HG02798 (cell line): ENCODE measurements around the gene HDDC3.

ENCODE experiments used
- ATAC-seq: cut with Tn5 transposase; IDR thresholded peaks from one replicate; pipeline ENCODE4 v1.9.1; 2021; ENCODE audit warnings: mild to moderate bottlenecking; ENCODE audit not compliant: unreplicated experiment, poor library complexity

Gene HDDC3

DNA sequence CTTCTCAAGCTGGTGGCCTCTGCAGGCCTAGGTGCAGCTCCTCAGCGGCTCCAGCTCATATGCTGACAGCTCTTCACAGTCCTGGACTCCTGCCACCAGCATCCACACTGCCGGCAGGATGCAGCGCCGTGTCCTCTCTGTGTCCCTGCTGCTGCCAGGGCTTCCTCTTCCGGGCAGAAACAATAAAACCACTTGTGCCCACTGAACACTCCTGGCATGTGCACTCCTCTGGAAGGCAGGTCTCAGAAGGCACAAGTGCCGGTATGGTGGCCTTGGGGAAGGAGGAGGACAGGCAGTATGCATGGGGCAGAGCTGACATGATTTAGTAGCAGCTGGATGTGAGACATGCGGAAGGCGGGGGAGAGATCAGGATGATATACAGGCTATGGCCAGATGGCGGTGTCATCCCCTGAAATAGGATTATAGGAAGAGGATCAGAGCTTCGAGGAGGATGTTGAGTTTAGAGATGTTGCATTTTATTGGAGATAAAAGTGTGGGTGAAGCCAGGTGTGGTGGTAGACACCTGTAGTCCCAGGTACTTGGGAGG, 36.7 kb downstream of the HDDC3 start:
- no peak for ATAC-seq

DNA sequence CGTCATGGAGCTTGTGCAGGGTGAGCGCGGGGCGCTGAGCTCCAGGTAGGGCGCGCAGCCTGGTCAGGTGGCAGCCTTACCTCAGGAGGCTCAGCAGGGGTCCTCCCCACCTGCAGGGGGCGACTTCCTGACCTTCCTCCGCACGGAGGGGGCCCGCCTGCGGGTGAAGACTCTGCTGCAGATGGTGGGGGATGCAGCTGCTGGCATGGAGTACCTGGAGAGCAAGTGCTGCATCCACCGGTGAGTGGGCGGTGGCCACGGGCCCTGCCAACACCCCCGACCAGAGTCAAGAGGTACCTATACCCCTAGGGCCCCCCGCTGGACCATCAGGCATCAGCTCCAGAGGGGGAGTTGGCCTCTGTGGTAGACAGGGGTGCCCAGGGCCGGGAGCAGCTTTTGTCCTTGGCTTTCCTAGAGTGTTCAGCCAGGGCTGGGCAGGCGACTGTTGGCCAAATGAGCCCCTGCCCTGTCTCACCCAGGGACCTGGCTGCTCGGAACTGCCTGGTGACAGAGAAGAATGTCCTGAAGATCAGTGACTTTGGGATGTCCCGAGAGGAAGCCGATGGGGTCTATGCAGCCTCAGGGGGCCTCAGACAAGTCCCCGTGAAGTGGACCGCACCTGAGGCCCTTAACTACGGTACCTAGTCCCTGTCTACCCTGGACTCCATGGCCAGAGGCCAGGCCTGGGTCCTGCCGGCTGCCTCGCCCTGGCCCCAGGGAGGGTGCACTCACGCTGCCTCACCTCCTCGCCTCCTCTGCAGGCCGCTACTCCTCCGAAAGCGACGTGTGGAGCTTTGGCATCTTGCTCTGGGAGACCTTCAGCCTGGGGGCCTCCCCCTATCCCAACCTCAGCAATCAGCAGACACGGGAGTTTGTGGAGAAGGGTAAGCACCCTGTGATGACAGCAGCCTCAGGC, 38.9 kb downstream of the HDDC3 start:
- ATAC-seq: no peak

DNA sequence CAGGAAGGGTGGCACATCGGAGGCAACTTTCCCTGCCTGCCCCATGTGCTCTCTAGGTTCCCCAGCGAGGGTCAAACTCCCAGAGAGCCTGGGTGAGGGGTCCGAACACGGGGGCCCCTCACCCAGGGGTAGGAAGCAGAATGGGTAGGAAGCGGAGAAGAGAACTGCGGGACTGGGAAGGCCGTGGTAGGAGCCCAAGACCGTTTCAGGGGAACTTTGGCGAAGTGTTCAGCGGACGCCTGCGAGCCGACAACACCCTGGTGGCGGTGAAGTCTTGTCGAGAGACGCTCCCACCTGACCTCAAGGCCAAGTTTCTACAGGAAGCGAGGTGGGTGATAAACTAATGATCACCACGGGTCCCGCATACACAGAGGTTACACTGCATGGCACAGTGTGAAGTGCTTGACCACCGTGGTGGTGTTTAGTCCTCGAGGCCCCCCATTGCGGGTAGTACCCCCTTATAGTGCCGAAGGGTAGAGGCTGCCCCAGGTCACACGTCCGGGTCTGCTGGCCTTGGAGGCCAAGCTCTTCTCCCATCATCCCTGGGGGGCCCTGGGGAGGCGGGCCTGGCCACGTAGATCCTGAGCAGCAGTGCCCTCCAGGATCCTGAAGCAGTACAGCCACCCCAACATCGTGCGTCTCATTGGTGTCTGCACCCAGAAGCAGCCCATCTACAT, 39.7 kb downstream of the HDDC3 start:
- no peak for ATAC-seq

DNA sequence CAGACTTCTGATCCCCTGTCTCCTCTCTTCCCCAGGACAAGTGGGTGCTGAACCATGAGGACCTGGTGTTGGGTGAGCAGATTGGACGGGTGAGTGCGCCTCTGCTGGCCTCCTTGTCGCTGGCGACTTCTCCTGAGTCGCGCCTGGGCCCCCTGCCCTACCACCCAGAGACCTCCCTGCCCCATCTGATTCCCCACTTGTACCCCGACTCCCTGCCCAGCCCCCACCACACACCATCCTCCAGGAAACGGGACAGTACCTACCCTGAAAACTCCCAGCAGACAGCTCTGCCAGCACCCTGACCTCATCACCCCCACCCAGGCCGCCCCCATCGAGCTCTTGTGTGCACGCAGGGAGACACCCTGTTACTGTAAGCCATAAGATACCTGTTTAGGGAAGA, 40.3 kb downstream of the HDDC3 start:
- ATAC-seq: no peak

DNA sequence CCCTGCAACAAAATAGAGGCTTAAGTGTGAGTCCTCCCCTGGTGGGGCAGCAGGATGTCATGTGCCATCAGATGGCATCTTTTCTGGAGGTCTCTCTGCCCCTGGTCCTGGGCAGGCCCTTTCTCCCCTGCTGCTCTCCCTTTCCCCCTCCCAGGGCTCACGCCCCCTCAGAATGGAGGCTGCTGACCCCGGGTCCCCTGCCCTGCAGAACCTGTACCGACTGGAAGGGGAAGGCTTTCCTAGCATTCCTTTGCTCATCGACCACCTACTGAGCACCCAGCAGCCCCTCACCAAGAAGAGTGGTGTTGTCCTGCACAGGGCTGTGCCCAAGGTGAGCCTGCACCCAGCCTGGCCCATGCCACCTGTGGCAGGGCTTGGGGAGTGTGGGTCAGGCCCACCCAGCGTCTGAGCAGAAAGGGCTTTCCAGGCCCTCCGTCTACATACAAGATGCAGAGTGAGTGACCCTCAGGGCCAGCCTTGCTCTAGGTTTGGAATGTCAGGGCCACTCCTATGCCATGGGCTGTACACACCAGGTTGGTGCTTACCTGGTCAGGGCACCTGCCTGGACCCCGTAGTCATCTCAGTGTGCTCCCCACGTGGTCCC, 40.9 kb downstream of the HDDC3 start:
- ATAC-seq: no peak

DNA sequence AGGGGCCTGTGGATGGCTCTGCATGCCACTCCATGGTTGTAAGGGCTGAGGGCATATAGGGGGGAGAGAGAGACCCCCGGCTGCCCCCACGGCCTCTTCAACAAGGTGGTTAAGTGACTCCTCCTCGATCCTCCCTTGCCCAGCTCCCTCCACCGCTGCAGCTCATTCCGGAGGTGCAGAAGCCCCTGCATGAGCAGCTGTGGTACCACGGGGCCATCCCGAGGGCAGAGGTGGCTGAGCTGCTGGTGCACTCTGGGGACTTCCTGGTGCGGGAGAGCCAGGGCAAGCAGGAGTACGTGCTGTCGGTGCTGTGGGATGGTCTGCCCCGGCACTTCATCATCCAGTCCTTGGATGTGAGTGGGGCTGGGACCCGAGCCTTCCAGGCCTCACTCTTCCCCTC, 41.5 kb downstream of the HDDC3 start:
- ATAC-seq: no peak

DNA sequence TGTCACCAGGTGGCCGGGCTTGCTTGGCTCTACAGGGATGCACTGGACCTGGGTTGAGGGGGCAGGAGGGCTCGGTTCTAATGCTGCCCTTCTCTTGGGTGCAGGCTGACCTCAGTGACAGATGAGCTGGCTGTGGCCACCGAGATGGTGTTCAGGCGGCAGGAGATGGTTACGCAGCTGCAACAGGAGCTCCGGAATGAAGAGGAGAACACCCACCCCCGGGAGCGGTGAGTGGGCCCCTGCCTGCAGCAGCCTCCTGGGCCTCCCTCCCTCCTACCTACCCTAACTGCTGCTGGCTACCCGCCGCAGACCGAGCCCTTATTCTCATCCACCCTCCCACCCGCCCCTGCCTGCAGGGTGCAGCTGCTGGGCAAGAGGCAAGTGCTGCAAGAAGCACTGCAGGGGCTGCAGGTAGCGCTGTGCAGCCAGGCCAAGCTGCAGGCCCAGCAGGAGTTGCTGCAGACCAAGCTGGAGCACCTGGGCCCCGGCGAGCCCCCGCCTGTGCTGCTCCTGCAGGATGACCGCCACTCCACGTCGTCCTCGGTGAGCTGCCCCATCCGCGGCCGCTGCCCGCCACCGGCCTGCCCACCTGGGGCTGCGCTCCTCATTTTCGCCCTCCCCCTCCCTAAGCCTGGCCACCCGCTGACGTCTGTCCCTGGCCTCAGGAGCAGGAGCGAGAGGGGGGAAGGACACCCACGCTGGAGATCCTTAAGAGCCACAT, 42.5 kb downstream of the HDDC3 start:
- ATAC-seq: no peak

DNA sequence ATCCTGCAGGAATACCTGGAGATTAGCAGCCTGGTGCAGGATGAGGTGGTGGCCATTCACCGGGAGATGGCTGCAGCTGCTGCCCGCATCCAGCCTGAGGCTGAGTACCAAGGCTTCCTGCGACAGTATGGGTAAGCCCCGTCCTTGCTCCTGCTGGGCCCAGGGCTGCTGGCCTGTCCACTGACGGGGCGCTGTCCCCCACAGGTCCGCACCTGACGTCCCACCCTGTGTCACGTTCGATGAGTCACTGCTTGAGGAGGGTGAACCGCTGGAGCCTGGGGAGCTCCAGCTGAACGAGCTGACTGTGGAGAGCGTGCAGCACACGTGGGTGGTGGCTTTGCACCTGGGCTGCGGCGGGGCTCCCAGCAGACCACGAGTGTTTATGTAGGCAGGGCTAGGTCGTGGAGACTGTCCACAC, 43.0 kb downstream of the HDDC3 start:
- no peak for ATAC-seq

DNA sequence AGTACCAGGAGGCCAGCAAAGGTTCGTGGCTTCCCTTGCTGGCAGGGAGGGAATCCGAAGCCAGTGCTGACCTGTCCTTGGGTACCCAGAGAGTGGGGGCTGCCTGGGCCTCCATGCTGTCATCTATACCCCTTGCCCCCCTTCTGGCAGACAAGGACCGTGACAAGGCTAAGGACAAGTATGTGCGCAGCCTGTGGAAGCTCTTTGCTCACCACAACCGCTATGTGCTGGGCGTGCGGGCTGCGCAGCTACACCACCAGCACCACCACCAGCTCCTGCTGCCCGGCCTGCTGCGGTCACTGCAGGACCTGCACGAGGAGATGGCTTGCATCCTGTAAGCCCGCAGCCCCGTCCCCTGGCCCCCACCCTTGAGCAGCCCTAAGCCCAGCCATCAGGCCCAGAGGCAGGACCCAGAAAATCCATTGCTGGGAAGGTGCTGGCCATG, 45.3 kb downstream of the HDDC3 start:
- no peak for ATAC-seq

DNA sequence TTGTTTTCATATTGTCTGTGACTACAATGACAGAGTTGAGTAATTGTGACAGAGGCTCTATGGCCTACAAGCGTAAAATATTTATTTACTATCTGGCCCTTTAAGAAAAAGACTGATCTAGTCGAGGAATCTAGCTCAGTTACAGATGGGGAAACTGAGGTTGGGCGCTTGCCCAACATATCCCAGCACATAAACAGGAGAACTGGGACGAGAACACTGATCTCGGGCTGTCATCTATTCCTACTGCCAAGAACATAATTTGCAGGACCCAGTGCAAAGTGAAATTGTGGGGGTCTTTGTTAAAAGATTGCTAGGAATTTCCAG, 46.1 kb downstream of the HDDC3 start:
- no peak for ATAC-seq

DNA sequence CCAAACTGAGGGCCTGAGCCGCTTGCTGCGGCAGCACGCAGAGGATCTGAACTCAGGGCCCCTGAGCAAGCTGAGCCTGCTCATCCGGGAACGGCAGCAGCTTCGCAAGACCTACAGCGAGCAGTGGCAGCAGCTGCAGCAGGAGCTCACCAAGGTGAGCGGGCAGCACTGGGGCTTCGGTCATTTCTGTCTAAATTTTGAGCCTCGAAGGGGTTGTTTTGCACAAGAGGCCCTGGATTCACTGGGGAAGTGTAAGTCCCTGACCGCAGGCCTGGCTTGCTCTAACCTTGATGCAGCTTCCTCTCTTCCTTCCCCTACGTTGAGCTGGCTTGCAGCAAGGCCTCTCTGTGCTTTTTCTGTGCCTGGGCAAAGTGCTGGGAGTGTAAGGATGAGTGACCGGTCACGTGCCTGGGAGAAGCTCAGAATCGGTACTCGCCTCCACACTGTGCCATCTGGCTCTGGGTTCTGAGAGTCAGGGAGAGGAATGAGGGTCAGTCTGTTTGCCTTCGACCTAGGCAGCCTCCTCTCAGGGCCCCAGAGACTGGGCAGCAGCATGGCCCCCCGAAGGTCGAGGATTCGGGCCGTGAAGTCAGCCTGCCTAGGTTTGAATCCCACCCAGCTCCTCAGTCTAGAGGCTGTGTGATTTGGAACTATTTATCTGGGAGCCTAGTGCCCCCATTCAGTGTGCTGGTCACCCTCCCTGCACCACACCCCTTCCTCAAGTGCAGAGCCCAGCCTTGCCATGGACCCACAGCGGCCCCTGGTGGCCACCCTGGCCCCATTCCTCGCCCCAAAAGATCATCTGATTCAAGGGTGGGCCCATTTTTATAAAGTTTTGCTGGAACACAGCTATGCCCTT, 46.7 kb downstream of the HDDC3 start:
- ATAC-seq: no peak

DNA sequence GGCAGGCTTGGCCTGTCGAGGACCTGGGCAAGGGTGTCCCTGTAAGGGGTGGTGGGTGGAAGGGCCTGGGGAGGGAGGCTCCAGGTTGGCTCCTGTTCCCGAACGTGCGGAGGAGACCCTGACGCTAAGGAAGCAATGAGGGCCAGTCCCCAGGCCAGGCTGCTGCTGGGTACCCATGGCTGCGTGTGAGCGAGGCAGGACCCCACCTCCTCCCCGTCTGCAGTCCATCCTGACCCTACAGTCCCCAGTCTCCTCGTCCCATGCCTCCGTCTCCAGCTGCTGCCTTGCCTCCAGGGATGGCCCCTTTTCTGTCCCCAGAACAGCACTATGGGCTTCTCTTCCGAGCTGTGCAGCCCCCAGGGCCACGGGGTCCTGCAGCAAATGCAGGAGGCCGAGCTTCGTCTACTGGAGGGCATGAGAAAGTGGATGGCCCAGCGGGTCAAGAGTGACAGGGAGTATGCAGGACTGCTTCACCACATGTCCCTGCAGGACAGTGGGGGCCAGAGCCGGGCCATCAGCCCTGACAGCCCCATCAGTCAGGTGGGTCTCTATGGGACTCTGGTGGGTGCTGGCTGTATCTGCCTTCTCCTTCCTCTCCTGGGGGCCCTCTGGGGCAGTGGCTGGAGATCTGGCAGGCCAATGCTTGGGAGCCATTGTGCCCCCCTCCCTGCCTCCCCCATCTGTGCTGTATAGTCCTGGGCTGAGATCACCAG, 47.5 kb downstream of the HDDC3 start:
- no peak for ATAC-seq

DNA sequence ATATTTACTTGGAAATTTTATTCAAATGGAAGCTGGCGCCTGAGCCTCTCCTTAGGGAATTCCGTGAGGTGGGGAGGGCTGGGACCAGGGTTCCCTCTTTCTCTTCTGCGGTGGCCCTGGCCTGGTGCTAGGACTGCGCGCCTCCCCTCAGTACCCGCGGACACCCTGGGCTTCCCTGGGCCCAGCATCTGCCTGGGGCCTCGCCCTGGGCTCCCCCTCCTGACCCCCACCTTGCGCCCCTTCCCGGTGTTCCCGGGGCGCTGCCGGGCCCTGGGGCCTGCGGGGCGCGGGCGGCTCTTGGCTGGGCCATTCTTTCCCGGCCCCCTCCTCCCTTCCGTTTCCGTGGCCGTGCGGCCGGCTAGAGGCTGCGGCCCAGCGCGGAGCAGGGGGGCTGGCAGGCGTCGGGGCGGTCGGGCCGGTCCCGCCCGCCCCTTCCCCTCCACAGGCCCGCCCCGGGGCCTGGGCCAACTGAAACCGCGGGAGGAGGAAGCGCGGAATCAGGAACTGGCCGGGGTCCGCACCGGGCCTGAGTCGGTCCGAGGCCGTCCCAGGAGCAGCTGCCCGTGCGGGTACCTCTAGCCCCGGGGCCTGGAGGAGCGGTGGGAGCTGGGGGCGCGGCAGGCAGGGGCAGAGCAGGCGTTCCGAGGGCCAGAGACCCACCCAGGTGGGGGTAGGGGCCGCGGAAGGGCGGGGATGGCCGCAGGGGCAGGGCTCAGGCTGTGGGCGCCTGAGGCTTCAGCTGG, 48.2 kb downstream of the HDDC3 start, which contains the start of gene FES:
FES (plus strand) TSS at position 529 of the 743 bp plus-strand sequence. CDS start 542 bp downstream, outside the sequence.
- ATAC-seq: no peak

DNA sequence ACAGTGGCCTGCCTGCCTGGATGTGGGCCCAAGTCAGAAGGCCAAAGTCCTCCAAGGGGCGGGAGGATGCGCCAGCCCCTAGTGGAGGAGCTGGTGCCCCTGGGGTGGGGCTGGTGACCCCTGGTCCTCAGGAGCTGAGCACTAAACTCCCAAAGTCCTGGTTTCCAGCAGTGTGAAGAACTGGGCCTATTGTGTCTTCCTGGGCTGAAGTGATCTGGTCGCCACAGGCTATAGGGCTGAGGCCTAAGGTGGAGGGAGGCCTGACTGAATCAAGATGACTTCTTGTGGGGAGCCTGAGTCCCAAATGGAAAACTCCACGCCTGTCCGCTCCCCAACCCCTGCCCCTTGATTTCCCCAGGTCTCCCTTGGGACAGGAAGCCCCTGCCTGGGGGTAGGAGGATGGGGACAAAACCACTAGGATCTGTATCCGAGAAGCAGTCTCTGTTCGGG, 48.8 kb downstream of the HDDC3 start:
- ATAC-seq: no peak

DNA sequence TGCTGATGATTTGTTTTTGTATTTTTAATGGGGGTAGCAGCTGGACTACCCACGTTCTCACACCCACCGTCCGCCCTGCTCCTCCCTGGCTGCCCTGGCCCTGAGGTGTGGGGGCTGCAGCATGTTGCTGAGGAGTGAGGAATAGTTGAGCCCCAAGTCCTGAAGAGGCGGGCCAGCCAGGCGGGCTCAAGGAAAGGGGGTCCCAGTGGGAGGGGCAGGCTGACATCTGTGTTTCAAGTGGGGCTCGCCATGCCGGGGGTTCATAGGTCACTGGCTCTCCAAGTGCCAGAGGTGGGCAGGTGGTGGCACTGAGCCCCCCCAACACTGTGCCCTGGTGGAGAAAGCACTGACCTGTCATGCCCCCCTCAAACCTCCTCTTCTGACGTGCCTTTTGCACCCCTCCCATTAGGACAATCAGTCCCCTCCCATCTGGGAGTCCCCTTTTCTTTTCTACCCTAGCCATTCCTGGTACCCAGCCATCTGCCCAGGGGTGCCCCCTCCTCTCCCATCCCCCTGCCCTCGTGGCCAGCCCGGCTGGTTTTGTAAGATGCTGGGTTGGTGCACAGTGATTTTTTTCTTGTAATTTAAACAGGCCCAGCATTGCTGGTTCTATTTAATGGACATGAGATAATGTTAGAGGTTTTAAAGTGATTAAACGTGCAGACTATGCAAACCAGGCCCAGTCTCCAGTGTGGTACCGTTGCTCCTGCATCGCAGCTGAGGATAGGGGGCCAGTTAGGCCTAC, 49.4 kb downstream of the HDDC3 start:
- ATAC-seq: no peak

DNA sequence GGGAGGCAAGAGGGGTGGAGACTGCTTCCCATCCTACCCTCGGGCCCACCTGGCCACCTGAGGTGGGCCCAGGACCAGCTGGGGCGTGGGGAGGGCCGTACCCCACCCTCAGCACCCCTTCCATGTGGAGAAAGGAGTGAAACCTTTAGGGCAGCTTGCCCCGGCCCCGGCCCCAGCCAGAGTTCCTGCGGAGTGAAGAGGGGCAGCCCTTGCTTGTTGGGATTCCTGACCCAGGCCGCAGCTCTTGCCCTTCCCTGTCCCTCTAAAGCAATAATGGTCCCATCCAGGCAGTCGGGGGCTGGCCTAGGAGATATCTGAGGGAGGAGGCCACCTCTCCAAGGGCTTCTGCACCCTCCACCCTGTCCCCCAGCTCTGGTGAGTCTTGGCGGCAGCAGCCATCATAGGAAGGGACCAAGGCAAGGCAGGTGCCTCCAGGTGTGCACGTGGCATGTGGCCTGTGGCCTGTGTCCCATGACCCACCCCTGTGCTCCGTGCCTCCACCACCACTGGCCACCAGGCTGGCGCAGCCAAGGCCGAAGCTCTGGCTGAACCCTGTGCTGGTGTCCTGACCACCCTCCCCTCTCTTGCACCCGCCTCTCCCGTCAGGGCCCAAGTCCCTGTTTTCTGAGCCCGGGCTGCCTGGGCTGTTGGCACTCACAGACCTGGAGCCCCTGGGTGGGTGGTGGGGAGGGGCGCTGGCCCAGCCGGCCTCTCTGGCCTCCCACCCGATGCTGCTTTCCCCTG, 50.2 kb downstream of the HDDC3 start:
- no peak for ATAC-seq
